Measurements from ENCODE around the gene USP33. TPM values are rescaled to one million over a fixed set of nuclear protein-coding genes. Genes with fewer than 3 reads are reported as not detected.
"Not testable (repeated sequence)": the region's sequence is repeated elsewhere in the genome, so short reads cannot be mapped to it uniquely, and the experiment has no call there.

The USP33 gene
- total RNA-seq, 1 experiment from 2014 or later, result 77.8 TPM

GRCh38 chr1:77670330-77670729, 89.3 kb downstream of the USP33 start:
- peaks cover 7% of the 10 kb centered on the region; the same call in 1 of the 2 replicates for H3K4me1 ChIP-seq
- no peaks in the 10 kb centered on the region for H3K27me3 ChIP-seq
- no peak for DNase-seq
- H3K36me3 ChIP-seq, result no peaks in the 10 kb centered on the region
- no peak overlapping the region for H3K4me3 ChIP-seq
- no peak overlapping the region for H3K27ac ChIP-seq
- H3K9me3 ChIP-seq (replicated peaks), result no peaks in the 10 kb centered on the region

- DNase-seq, result no peak
- Histone ChIP-seq H3K27me3 (no peaks in the 10 kb centered on the region), H3K9me3 (replicated peaks) (no peaks in the 10 kb centered on the region), H3K4me1 (peaks cover 7% of the 10 kb centered on the region; the same call in 1 of the 2 replicates), H3K27ac (no peak overlapping the region), H3K36me3 (no peaks in the 10 kb centered on the region), H3K4me3 (no peak overlapping the region)
Measured at GRCh38 chr1:77668924-77669449, 90.7 kb downstream of the USP33 start.

- no peaks in the 10 kb centered on the region for H3K9me3 ChIP-seq (replicated peaks)
- no peaks in the 10 kb centered on the region for H3K36me3 ChIP-seq
- H3K4me1 ChIP-seq, result no peaks in the 10 kb centered on the region
- DNase-seq, result no peak
- no peaks in the 10 kb centered on the region for H3K27me3 ChIP-seq
- no peak overlapping the region for H3K4me3 ChIP-seq
- H3K27ac ChIP-seq, result no peak overlapping the region
Measured at GRCh38 chr1:77664939-77665516, 94.6 kb downstream of the USP33 start.

- Histone ChIP-seq H3K27me3 (no peaks in the 10 kb centered on the region), H3K9me3 (replicated peaks) (no peaks in the 10 kb centered on the region), H3K4me1 (no peaks in the 10 kb centered on the region), H3K36me3 (peaks cover 3% of the 10 kb centered on the region; the same call in 1 of the 2 replicates), H3K27ac (no peak overlapping the region), H3K4me3 (no peak overlapping the region)
- DNase-seq, result no peak
Measured at GRCh38 chr1:77661696-77662095, 98.0 kb downstream of the USP33 start.

- Histone ChIP-seq H3K27ac (no peak overlapping the region), H3K36me3 (peaks cover 3% of the 10 kb centered on the region; the same call in 1 of the 2 replicates), H3K4me3 (no peak overlapping the region), H3K4me1 (no peaks in the 10 kb centered on the region), H3K9me3 (replicated peaks) (no peaks in the 10 kb centered on the region), H3K27me3 (no peaks in the 10 kb centered on the region)
- DNase-seq, result no peak
Measured at GRCh38 chr1:77659879-77660593, 99.6 kb downstream of the USP33 start.

- no peaks in the 10 kb centered on the region for H3K9me3 ChIP-seq (replicated peaks)
- no peaks in the 10 kb centered on the region for H3K27me3 ChIP-seq
- DNase-seq, result no peak
- H3K4me1 ChIP-seq, result no peaks in the 10 kb centered on the region
- no peak overlapping the region for H3K4me3 ChIP-seq
- no peak overlapping the region for H3K27ac ChIP-seq
- peaks cover 3% of the 10 kb centered on the region; the same call in 1 of the 2 replicates for H3K36me3 ChIP-seq
Measured at GRCh38 chr1:77658271-77658670, 101.4 kb downstream of the USP33 start.

GRCh38 chr1:77655431-77655974, 104.1 kb downstream of the USP33 start:
- Histone ChIP-seq H3K4me3 (no peak overlapping the region), H3K36me3 (peaks cover 12% of the 10 kb centered on the region; the same call in 1 of the 2 replicates), H3K27me3 (no peaks in the 10 kb centered on the region), H3K27ac (no peak overlapping the region), H3K4me1 (no peaks in the 10 kb centered on the region), H3K9me3 (replicated peaks) (0 out of 2 replicates have a peak, but pooled peaks cover 8% of the 10 kb centered on the region)
- DNase-seq, result peak in 1 of 2 experiments; percentile 45

GRCh38 chr1:77652970-77653516, 106.6 kb downstream of the USP33 start:
- Histone ChIP-seq H3K4me1 (no peaks in the 10 kb centered on the region), H3K27ac (no peak overlapping the region), H3K36me3 (peaks cover 12% of the 10 kb centered on the region; the same call in 1 of the 2 replicates), H3K27me3 (no peaks in the 10 kb centered on the region), H3K4me3 (no peak overlapping the region), H3K9me3 (replicated peaks) (peaks cover 22% of the 10 kb centered on the region)
- no peak for DNase-seq

- peaks cover 22% of the 10 kb centered on the region for H3K9me3 ChIP-seq (replicated peaks)
- no peaks in the 10 kb centered on the region for H3K27me3 ChIP-seq
- H3K36me3 ChIP-seq, result peaks cover 12% of the 10 kb centered on the region; the same call in 1 of the 2 replicates
- no peak for DNase-seq
- H3K4me1 ChIP-seq, result no peaks in the 10 kb centered on the region
- H3K27ac ChIP-seq, result no peak overlapping the region
- no peak overlapping the region for H3K4me3 ChIP-seq
Measured at GRCh38 chr1:77652268-77652667, 107.4 kb downstream of the USP33 start.

GRCh38 chr1:77649127-77649526, 110.5 kb downstream of the USP33 start:
- Histone ChIP-seq H3K4me3 (no peak overlapping the region), H3K9me3 (replicated peaks) (peaks cover 22% of the 10 kb centered on the region), H3K36me3 (peaks cover 20% of the 10 kb centered on the region), H3K27ac (no peak overlapping the region), H3K4me1 (no peaks in the 10 kb centered on the region), H3K27me3 (no peaks in the 10 kb centered on the region)
- DNase-seq, result no peak

- Histone ChIP-seq H3K36me3 (peaks cover 15% of the 10 kb centered on the region), H3K9me3 (replicated peaks) (peaks cover 18% of the 10 kb centered on the region)
- not testable (repeated sequence) for H3K4me3 ChIP-seq, H3K27me3 ChIP-seq, DNase-seq, H3K4me1 ChIP-seq, H3K27ac ChIP-seq
Measured at GRCh38 chr1:77646224-77646623, 113.4 kb downstream of the USP33 start.

Other genes starting within 250 kb of the USP33 start
- gene ZZZ3, start 77.2 kb downstream of the USP33 start, total RNA-seq (2014; rRNA removed; shearing (Covaris generic)), result 59.9 and 63.6 TPM in 2 replicates
- 8.2 and 8.8 TPM in 2 replicates for gene MIGA1, start 19.8 kb upstream of the USP33 start, total RNA-seq (2014; rRNA removed; shearing (Covaris generic))
- 6.9 and 9.0 TPM in 2 replicates for gene NEXN, start 128.8 kb upstream of the USP33 start, total RNA-seq (2014; rRNA removed; shearing (Covaris generic))
- 261 and 295 TPM in 2 replicates for gene FUBP1, start 219.2 kb upstream of the USP33 start, total RNA-seq (2014; rRNA removed; shearing (Covaris generic))
- 30.6 and 35.0 TPM in 2 replicates for gene DNAJB4, start 245.1 kb upstream of the USP33 start, total RNA-seq (2014; rRNA removed; shearing (Covaris generic))